GM12878 (cell line): ENCODE measurements around the gene PAPPA. TPM values are rescaled to one million over a fixed set of nuclear protein-coding genes. Genes with fewer than 3 reads are reported as not detected.

Source experiments
- ATAC-seq: fragments of 200-7000 bp; cut with Tn5 transposase; 3 replicates; pipeline ENCODE4 v1.9.1; 2020; ENCODE audit warnings: mild to moderate bottlenecking, moderate library complexity
- BruUV-seq: library from RNA; stranded (reverse); fragments of 400-500 nt; replicated peaks from 2 replicates; lab custom pipeline; 2021; lab: Mats Ljungman, UMichigan
- CTCF ChIA-PET: fragments of 300-600 bp; sonication (Branson Sonifier 250); formaldehyde crosslinking; extraction: SDS; loops from one replicate; lab custom pipeline; 2021; ENCODE audit warnings: inconsistent platforms; lab: Yijun Ruan, JAX
- POLR2A ChIA-PET: fragments of 350-600 bp; formaldehyde crosslinking; extraction: SDS; loops from one replicate; lab custom pipeline; 2021; ENCODE audit warnings: inconsistent platforms; lab: Charles Lee
- RAD21 ChIA-PET: fragments of 300-600 bp; sonication (Branson Sonifier 250); formaldehyde crosslinking; loops from one replicate; lab custom pipeline; 2023; ENCODE audit warnings: antibody characterized with exemption; ENCODE audit not compliant: unreplicated experiment; lab: Charles Lee
- SMC1A ChIA-PET: fragments of 300-600 bp; sonication (Branson Sonifier 250); formaldehyde crosslinking; loops from one replicate; lab custom pipeline; 2023; ENCODE audit not compliant: unreplicated experiment, uncharacterized antibody; lab: Charles Lee
- DNase-seq: peaks from one replicate; pipeline ENCODE4 v3.0.0-alpha.2; 2011; ENCODE audit warnings: low read depth, low spot score
- FAIRE-seq: peaks from 3 replicates; lab custom pipeline; 2011; peaks lifted over from hg19 to GRCh38; lab: Jason Lieb, UNC
- H2AFZ ChIP-seq: 2 replicates; pipeline ENCODE4 v1.6.0; 2011; ENCODE audit warnings: low read depth, low read length, control low read depth; ENCODE audit not compliant: control insufficient read depth
- H3K27ac ChIP-seq: 2 replicates; pipeline ENCODE4 v1.5.1; 2011; ENCODE audit warnings: control low read depth; ENCODE audit not compliant: control insufficient read depth, insufficient read depth
- H3K27me3 ChIP-seq, 2 experiments: replicated peaks in 1 of 2; 2 replicates each; pipeline versions ENCODE4 v1.6.0 to v1.6.1; 2011; ENCODE audit warnings: low read length in 1 of 2; ENCODE audit not compliant: control insufficient read depth in 2 of 2, insufficient read depth in 2 of 2
- H3K36me3 ChIP-seq, 2 experiments: 2 replicates each; pipeline ENCODE4 v1.5.1; 2011; ENCODE audit warnings: low read length in 1 of 2; ENCODE audit not compliant: control insufficient read depth in 2 of 2, insufficient read depth in 2 of 2
- H3K4me1 ChIP-seq: 2 replicates; pipeline ENCODE4 v1.6.1; 2011; ENCODE audit warnings: mild to moderate bottlenecking, low read length, moderate library complexity, mixed read lengths; ENCODE audit not compliant: control insufficient read depth, insufficient read depth
- H3K4me2 ChIP-seq: 2 replicates; pipeline ENCODE4 v1.6.0; 2011; ENCODE audit warnings: control low read depth; ENCODE audit not compliant: control insufficient read depth, insufficient read depth
- H3K4me3 ChIP-seq: fragments of 200-600 bp; sonication (generic); 2 replicates; pipeline ENCODE4 v1.5.1; 2016
- H3K79me2 ChIP-seq: 2 replicates; pipeline ENCODE4 v1.6.0; 2011; ENCODE audit warnings: low read length; ENCODE audit not compliant: control insufficient read depth, insufficient read depth
- H3K9ac ChIP-seq: 2 replicates; pipeline ENCODE4 v1.8.0; 2011; ENCODE audit warnings: low read length, control low read depth, mixed read lengths; ENCODE audit not compliant: control insufficient read depth, insufficient read depth
- H3K9me3 ChIP-seq: replicated peaks from 3 replicates; pipeline ENCODE4 v1.5.1; 2011; ENCODE audit warnings: mild to moderate bottlenecking, low read length; ENCODE audit not compliant: control insufficient read depth, insufficient read depth
- H4K20me1 ChIP-seq: 2 replicates; pipeline ENCODE4 v1.6.0; 2011; ENCODE audit not compliant: control insufficient read depth, insufficient read depth
- CHD4 ChIP-seq: fragments of 200-600 bp; sonication (generic); IDR thresholded peaks from 2 replicates; pipeline ENCODE4 v1.6.1; 2016; ENCODE audit warnings: mild to moderate bottlenecking
- EP300 ChIP-seq, 2 experiments: fragments of 150-350 bp in 1 of 2; IDR thresholded peaks; 2 replicates each; pipeline ENCODE4 v1.6.1; 2011 to 2012; ENCODE audit warnings: low read depth in 2 of 2, low read length in 2 of 2, borderline replicate concordance in 1 of 2, improper control_type of control experiment in 1 of 2, inconsistent platforms in 1 of 2; ENCODE audit not compliant: control insufficient read depth in 1 of 2
- ETV6 ChIP-seq, 2 experiments: fragments of 450-650 bp in 1 of 2; IDR thresholded peaks in 1 of 2; conservative IDR thresholded peaks in 1 of 2; 2 replicates each; pipeline ENCODE4 v1.6.1; 2014; ENCODE audit warnings: antibody characterized with exemption in 1 of 2, borderline replicate concordance in 1 of 2, low read depth in 1 of 2, mild to moderate bottlenecking in 1 of 2, moderate library complexity in 1 of 2
- IRF5 ChIP-seq: fragments of 450-650 bp; IDR thresholded peaks from 2 replicates; pipeline ENCODE4 v1.6.1; 2017; ENCODE audit warnings: borderline replicate concordance
- KLF5 ChIP-seq: fragments of 450-650 bp; IDR thresholded peaks from 2 replicates; pipeline ENCODE4 v1.6.1; 2014; ENCODE audit warnings: mild to moderate bottlenecking; ENCODE audit not compliant: partially characterized antibody
- MXI1 ChIP-seq: fragments of 150-350 bp; IDR thresholded peaks from 2 replicates; pipeline ENCODE4 v1.6.1; 2011; ENCODE audit warnings: low read depth, mild to moderate bottlenecking, inconsistent platforms, low read length, improper control_type of control experiment
- NFYB ChIP-seq: IDR thresholded peaks from 2 replicates; pipeline ENCODE4 v1.6.1; 2011; ENCODE audit warnings: low read depth, mild to moderate bottlenecking, low read length, improper control_type of control experiment, moderate library complexity; ENCODE audit not compliant: insufficient read depth
- PML ChIP-seq: IDR thresholded peaks from 2 replicates; pipeline ENCODE4 v1.6.1; 2012; ENCODE audit warnings: low read length, inconsistent platforms
- RELA ChIP-seq: fragments of 450-650 bp; IDR thresholded peaks from 2 replicates; pipeline ENCODE4 v1.8.0; 2014; ENCODE audit warnings: borderline replicate concordance; ENCODE audit not compliant: partially characterized antibody
- STAT3 ChIP-seq: IDR thresholded peaks from 2 replicates; pipeline ENCODE4 v1.6.1; 2011; ENCODE audit warnings: low read depth, low read length, improper control_type of control experiment
- ZBED1 ChIP-seq: IDR thresholded peaks from 2 replicates; pipeline ENCODE4 v1.6.1; 2016; ENCODE audit warnings: borderline replicate concordance
- WGBS: methylation state at CpG from one replicate; pipeline ENCODE4 v1.1.6; 2016; ENCODE audit warnings: low lambda C conversion rate; ENCODE audit not compliant: insufficient replicate concordance, insufficient coverage; ENCODE audit errors: missing lambda C conversion rate; 5-methylcytosine and 5-hydroxymethylcytosine counted together
- in situ Hi-C: fragments of 300-500 bp; cut with MboI; formaldehyde crosslinking; loops from 9 replicates; pipeline ENCODE4 v1.14.3; 2018; ENCODE audit warnings: mixed read lengths
- intact Hi-C: fragments of 100-400 bp; cut with micrococcal nuclease; formaldehyde crosslinking; loops from one replicate; pipeline ENCODE4 v1.14.2; 2022; ENCODE audit not compliant: unreplicated experiment
- polyA plus RNA-seq, 11 experiments: library from polyadenylated mRNA; depleted of rRNA in 4 of 11; unstranded in 6 of 11; stranded (reverse) in 5 of 11; fragments of >200 nt; fragmentation: Nextera tagmentation in 4 of 11; fragmentation: Illumina TruSeq in 1 of 11; extraction: Ambion mirVana in 4 of 11; extraction: Trizol in 1 of 11; gene quantifications; 1 replicate in 1 of 11; 2 replicates in 10 of 11; pipeline versions ENCODE4 v1.2.1 to v1.2.3, GENCODE V29; 2011 to 2016; ENCODE audit warnings: inconsistent platforms in 2 of 11, missing spikeins in 2 of 11, low read depth in 1 of 11
- total RNA-seq, 4 experiments: library from RNA; depleted of rRNA in 3 of 4; stranded (reverse); fragments of >200 nt in 3 of 4; fragmentation: Illumina TruSeq in 1 of 4; extraction: Trizol in 1 of 4; gene quantifications; 2 replicates each; pipeline versions ENCODE4 v1.2.1 to v1.2.3, GENCODE V29; 2013 to 2021

Gene PAPPA
- total and polyA plus RNA-seq, 10 of the 15 experiments (the other 5 are each of a cell fraction or from before 2014, with no cell fraction given): under 0.01 to 0.19 (median 0.02) TPM; not detected in 4

GRCh38 chr9:116303886-116304538 is 150.4 kb downstream of the PAPPA start:
- SMC1A ChIA-PET: no interaction called here
- CTCF ChIA-PET: no interaction called here
- 26% methylated on average over 3 of the region's 3 CpGs for WGBS
- ATAC-seq: no peak
- in situ Hi-C loops (no loop called here), intact Hi-C loops (no loop called here)
- RAD21 ChIA-PET: no interaction called here
- no peak overlapping the region for H2AFZ ChIP-seq
- no peak for FAIRE-seq
- H3K4me2 ChIP-seq: no peak overlapping the region
- BruUV-seq: no TSS peak
- H3K27ac ChIP-seq: no peak overlapping the region
- no peaks in the 10 kb centered on the region for H3K36me3 ChIP-seq
- DNase-seq: no peak
- H4K20me1 ChIP-seq: no peaks in the 10 kb centered on the region
- no peaks in the 10 kb centered on the region for H3K9me3 ChIP-seq
- peaks cover 0 to 3% of the 10 kb centered on the region in 2 experiments; a peak in 1 of 4 replicates for H3K27me3 ChIP-seq
- H3K9ac ChIP-seq: no peak overlapping the region
- H3K4me3 ChIP-seq: no peak overlapping the region
- no peaks in the 10 kb centered on the region for H3K4me1 ChIP-seq
- TF ChIP-seq EP300 (IDR thresholded peaks at IDR 0.05; ENCODE audit: borderline replicate concordance in 1 of 2, control insufficient read depth in 1 of 2, low read depth in 2 of 2, low read length in 2 of 2): no peak
- TF ChIP-seq PML: no peak
- TF ChIP-seq KLF5: no peak
- no peak for TF ChIP-seq IRF5
- no peak for TF ChIP-seq NFYB
- no peak for TF ChIP-seq ETV6 (conservative IDR thresholded peaks at IDR 0.05 in 1 of 2, IDR thresholded peaks at IDR 0.05 in 1 of 2; ENCODE audit: borderline replicate concordance in 1 of 2, low read depth in 1 of 2)
- no peak for TF ChIP-seq MXI1
- TF ChIP-seq CHD4: no peak
- TF ChIP-seq STAT3: no peak
- no peak for TF ChIP-seq RELA
- no peak for TF ChIP-seq ZBED1
- POLR2A ChIA-PET: no interaction called here
- H3K79me2 ChIP-seq: no peaks in the 10 kb centered on the region
